Smooth muscle cell (in vitro differentiated cells): ENCODE data around the gene SMAD3. TPM values are rescaled to one million over a fixed set of nuclear protein-coding genes. Genes with fewer than 3 reads are reported as not detected.
"Not testable (repeated sequence)": the region's sequence is repeated elsewhere in the genome, so short reads cannot be mapped to it uniquely, and the experiment has no call there.

ENCODE experiments used
- DNase-seq: peaks from one replicate; lab custom pipeline; 2025; ENCODE audit not compliant: unreplicated experiment; lab: John Stamatoyannopoulos, UW
- H2AFZ ChIP-seq: fragments of 200-600 bp; sonication (generic); 2 replicates; pipeline ENCODE4 v1.6.0; 2016; ENCODE audit warnings: antibody characterized with exemption, low read depth, mild to moderate bottlenecking
- H3F3A ChIP-seq: fragments of 200-600 bp; sonication (generic); 2 replicates; pipeline ENCODE4 v1.6.0; 2017; ENCODE audit warnings: antibody characterized with exemption, low read depth
- H3K27ac ChIP-seq: fragments of 200-600 bp; sonication (generic); 2 replicates; pipeline ENCODE4 v1.5.1; 2016; ENCODE audit warnings: low read depth, mild to moderate bottlenecking
- H3K27me3 ChIP-seq: fragments of 200-600 bp; sonication (generic); 2 replicates; pipeline ENCODE4 v1.6.1; 2016; ENCODE audit warnings: low read depth, mild to moderate bottlenecking
- H3K36me3 ChIP-seq: fragments of 200-600 bp; sonication (generic); 2 replicates; pipeline ENCODE4 v1.5.1; 2016; ENCODE audit warnings: low read depth
- H3K4me1 ChIP-seq: fragments of 200-600 bp; sonication (generic); 2 replicates; pipeline ENCODE4 v1.5.1; 2016; ENCODE audit warnings: low read depth
- H3K4me2 ChIP-seq: fragments of 200-600 bp; sonication (generic); 2 replicates; pipeline ENCODE4 v1.6.0; 2016; ENCODE audit warnings: mild to moderate bottlenecking
- H3K4me3 ChIP-seq: fragments of 200-600 bp; sonication (generic); 2 replicates; pipeline ENCODE4 v1.5.1; 2016; ENCODE audit warnings: mild to moderate bottlenecking
- H3K79me2 ChIP-seq: fragments of 200-600 bp; sonication (generic); 2 replicates; pipeline ENCODE4 v1.6.0; 2016; ENCODE audit warnings: low read depth, mild to moderate bottlenecking
- H3K9ac ChIP-seq: fragments of 200-600 bp; sonication (generic); 2 replicates; pipeline ENCODE4 v1.6.0; 2016; ENCODE audit warnings: low read depth
- H3K9me3 ChIP-seq: fragments of 200-600 bp; sonication (generic); replicated peaks from 2 replicates; pipeline ENCODE4 v1.5.1; 2016; ENCODE audit warnings: low read depth
- H4K20me1 ChIP-seq: fragments of 200-600 bp; sonication (generic); 2 replicates; pipeline ENCODE4 v1.6.0; 2016; ENCODE audit warnings: low read depth
- WGBS: methylation state at CpG from one replicate; pipeline ENCODE4 v1.1.7; 2016; ENCODE audit warnings: low lambda C conversion rate; 5-methylcytosine and 5-hydroxymethylcytosine counted together
- polyA plus RNA-seq: library from polyadenylated mRNA; unstranded; fragments of >200 nt; fragmentation: Nextera tagmentation; extraction: Ambion mirVana; gene quantifications from 2 replicates; pipeline ENCODE4 v1.2.1, GENCODE V29; 2016
- total RNA-seq: library from RNA; depleted of rRNA; stranded (reverse); fragments of >200 nt; gene quantifications from 2 replicates; pipeline ENCODE4 v1.2.3, GENCODE V29; 2014
- TF ChIP-seq, protein P1 (sequence below): fragments of 200-600 bp; sonication (generic); IDR thresholded peaks from 2 replicates; pipeline ENCODE4 v1.5.1; 2017; ENCODE audit warnings: borderline replicate concordance, mild to moderate bottlenecking, antibody characterized with exemption; ENCODE audit not compliant: insufficient read depth, poor library complexity, severe bottlenecking

SMAD3 gene
- total and polyA plus RNA-seq, 2 experiments from 2014 or later, result 20.2 to 21.9 TPM

DNA sequence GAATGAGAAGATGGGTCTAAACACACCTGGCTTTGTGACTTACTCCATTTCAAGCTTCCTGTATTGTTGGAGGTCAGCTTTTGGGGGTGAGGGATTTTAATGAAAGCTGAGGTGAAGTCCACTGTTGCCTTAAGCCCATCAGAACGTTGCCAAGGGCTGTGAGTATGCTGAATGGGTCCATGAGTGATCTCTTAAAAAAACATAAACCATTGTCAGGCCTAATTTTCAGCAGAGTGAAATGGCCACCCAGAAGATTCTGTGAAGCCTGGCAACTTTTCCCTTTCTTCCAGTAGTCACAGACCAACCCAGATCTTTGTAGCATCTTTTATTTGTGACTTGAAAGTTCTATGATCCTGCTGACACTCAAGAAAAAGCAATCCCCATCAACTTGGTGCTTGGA, 87.0 kb downstream of the SMAD3 start:
- WGBS, result 65% methylated on average over 1 of the region's 1 CpG
- peaks cover 28% of the 10 kb centered on the region for H3K4me1 ChIP-seq
- H3K4me3 ChIP-seq, result no peak overlapping the region
- H2AFZ ChIP-seq, result no peak overlapping the region
- H3K36me3 ChIP-seq, result no peaks in the 10 kb centered on the region
- no peak for DNase-seq
- H3K79me2 ChIP-seq, result peaks cover 70% of the 10 kb centered on the region
- H3F3A ChIP-seq, result peaks cover 34% of the 10 kb centered on the region
- no peaks in the 10 kb centered on the region for H3K9me3 ChIP-seq
- H4K20me1 ChIP-seq, result peaks cover 4% of the 10 kb centered on the region
- TF ChIP-seq, protein P1, sequence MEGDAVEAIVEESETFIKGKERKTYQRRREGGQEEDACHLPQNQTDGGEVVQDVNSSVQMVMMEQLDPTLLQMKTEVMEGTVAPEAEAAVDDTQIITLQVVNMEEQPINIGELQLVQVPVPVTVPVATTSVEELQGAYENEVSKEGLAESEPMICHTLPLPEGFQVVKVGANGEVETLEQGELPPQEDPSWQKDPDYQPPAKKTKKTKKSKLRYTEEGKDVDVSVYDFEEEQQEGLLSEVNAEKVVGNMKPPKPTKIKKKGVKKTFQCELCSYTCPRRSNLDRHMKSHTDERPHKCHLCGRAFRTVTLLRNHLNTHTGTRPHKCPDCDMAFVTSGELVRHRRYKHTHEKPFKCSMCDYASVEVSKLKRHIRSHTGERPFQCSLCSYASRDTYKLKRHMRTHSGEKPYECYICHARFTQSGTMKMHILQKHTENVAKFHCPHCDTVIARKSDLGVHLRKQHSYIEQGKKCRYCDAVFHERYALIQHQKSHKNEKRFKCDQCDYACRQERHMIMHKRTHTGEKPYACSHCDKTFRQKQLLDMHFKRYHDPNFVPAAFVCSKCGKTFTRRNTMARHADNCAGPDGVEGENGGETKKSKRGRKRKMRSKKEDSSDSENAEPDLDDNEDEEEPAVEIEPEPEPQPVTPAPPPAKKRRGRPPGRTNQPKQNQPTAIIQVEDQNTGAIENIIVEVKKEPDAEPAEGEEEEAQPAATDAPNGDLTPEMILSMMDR, result no peak
- no peak overlapping the region for H3K4me2 ChIP-seq
- no peaks in the 10 kb centered on the region for H3K27me3 ChIP-seq
- H3K9ac ChIP-seq, result no peak overlapping the region
- H3K27ac ChIP-seq, result peak overlapping the region; percentile 24

DNA sequence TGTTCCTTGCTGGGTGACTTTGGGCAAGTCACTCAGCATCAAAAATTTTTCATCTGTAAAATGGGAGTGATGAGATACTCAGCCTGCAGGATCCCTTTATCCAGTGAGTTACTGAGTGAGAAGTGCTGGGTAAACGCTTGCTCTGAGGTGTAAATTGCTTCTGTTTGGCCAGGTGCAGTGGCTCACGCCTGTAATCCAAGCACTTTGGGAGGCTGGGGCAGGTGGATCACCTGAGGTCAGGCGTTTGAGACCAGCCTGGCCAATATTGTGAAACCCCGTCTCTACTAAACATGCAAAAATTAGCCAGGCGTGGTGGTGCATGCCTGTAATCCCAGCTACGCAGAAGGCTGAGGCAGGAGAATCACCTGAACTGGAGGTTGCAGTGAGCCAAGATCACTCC, 87.6 kb downstream of the SMAD3 start:
- Histone ChIP-seq H3F3A (peaks cover 28% of the 10 kb centered on the region), H3K79me2 (peaks cover 70% of the 10 kb centered on the region), H3K4me1 (peaks cover 22% of the 10 kb centered on the region)
- DNase-seq, H3K9ac ChIP-seq, H3K27me3 ChIP-seq, H2AFZ ChIP-seq, H4K20me1 ChIP-seq, H3K4me3 ChIP-seq, H3K4me2 ChIP-seq, H3K27ac ChIP-seq, H3K9me3 ChIP-seq, H3K36me3 ChIP-seq: not testable (repeated sequence)
- WGBS, result 88% methylated on average over 6 of the region's 6 CpGs

DNA sequence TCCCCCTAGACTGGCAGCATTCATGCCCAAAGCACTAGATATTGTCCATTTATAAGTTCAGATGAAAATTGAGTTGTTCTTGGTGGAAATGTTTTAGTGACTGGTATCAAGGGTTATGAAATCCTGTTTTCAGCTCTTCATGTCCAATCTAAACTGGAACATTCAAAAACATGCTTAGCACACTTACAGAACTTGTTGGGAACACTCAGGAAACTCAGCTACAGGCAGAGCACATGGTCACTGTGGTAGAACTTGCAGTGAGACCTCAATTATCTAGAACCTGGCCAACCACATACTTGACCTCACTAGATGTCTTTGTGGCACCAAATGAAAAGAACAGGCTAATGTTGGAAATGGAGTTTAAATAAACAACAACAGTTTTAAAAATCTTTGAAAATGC, 88.8 kb downstream of the SMAD3 start:
- Histone ChIP-seq H3K36me3 (no peaks in the 10 kb centered on the region), H3K79me2 (peaks cover 76% of the 10 kb centered on the region), H3K4me1 (peaks cover 10% of the 10 kb centered on the region), H3K27ac (no peak overlapping the region), H3K4me2 (no peak overlapping the region), H3K9ac (no peak overlapping the region), H2AFZ (no peak overlapping the region), H4K20me1 (peaks cover 21% of the 10 kb centered on the region), H3K4me3 (no peak overlapping the region), H3F3A (peaks cover 16% of the 10 kb centered on the region), H3K9me3 (no peaks in the 10 kb centered on the region), H3K27me3 (no peaks in the 10 kb centered on the region)
- TF ChIP-seq, protein P1, result no peak
- DNase-seq, result no peak

DNA sequence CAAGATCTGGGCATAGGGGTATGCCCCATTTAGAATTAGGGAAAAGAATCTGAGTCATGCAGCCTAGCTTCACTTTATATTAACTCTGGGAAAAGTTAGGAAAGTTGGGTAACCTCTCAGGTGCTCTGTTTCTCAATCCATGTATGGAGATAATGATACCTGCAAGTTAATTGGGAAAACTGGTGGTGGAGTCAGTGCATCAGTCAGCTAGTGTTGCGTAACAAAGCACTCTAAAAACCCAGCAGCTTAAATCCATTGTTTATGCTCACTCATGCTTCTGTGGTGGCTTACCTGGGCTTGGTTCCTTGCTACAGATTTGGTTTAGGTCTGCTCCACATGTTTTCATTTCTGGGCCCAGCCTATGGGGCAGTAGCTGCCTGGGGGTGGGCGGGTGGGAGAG, 91.0 kb downstream of the SMAD3 start:
- TF ChIP-seq, protein P1, result no peak
- WGBS, result 100% methylated on average over 2 of the region's 2 CpGs
- peaks cover 39% of the 10 kb centered on the region for H4K20me1 ChIP-seq
- H3K4me1 ChIP-seq, result no peaks in the 10 kb centered on the region
- no peaks in the 10 kb centered on the region for H3F3A ChIP-seq
- H3K79me2 ChIP-seq, result peaks cover 95% of the 10 kb centered on the region
- H3K27ac ChIP-seq, result no peak overlapping the region
- no peaks in the 10 kb centered on the region for H3K9me3 ChIP-seq
- H3K36me3 ChIP-seq, result no peaks in the 10 kb centered on the region
- no peak overlapping the region for H2AFZ ChIP-seq
- no peak overlapping the region for H3K9ac ChIP-seq
- no peak for DNase-seq
- H3K4me3 ChIP-seq, result no peak overlapping the region
- H3K27me3 ChIP-seq, result no peaks in the 10 kb centered on the region
- no peak overlapping the region for H3K4me2 ChIP-seq
